GM18502 (cell line): ENCODE results near the gene NSUN2.
A peak's percentile ranks its signal among the peaks of the same experiment; 100 is the strongest.
"Not testable (repeated sequence)": the region's sequence is repeated elsewhere in the genome, so short reads cannot be mapped to it uniquely, and the experiment has no call there.

Experiments
- ATAC-seq: cut with Tn5 transposase; IDR thresholded peaks from one replicate; pipeline ENCODE4 v1.9.1; 2021; ENCODE audit warnings: mild to moderate bottlenecking; ENCODE audit not compliant: unreplicated experiment, poor library complexity

Gene NSUN2

GRCh38 chr5:6585168-6585567 lies 47.7 kb downstream of the NSUN2 start:
- ATAC-seq = no peak

DNA sequence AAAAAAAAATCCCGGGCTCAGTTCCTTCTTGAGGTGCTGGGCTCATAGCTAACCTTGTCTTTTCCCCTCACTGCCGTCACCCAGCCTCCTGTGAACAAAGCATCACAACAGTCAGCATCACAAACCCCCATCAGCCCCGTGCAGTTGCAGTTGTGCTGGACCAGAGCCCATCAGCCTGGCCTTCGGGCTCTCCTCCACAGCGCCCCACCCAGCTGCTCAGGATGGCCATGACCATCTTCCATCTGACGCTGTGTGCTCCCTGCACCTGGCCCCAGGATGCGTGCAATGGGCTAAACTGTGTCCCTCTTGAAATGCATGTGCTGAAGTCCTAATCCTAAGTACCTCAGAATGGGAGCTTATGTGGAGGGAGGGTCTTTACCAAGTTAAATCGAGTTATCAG lies 48.1 kb downstream of the NSUN2 start:
- ATAC-seq = no peak

DNA sequence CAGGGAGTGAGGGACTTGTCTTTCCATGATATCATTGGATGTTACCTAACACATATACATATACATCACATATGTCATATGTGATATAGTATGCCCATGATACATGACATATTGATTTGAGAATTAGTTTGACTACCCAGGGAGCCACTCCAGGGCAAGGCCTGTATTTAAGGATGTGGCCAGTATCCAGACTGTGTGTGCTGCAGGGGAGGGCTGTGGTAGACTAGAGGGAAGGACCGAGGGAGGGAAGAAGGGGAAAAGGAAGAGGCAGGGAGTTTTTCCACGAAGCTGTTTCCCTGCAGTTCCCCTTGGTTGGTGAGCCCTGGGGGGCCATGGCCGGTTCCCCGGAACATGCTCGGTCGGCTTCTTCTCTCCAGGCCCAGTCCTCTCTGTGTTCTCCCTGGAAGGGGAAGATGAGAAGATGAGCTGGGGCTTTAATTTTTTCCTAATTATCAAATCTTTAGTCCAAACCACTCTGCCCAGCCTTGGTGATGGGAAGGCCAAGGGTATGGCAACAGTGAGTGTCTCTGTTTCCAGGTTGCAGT lies 48.7 kb downstream of the NSUN2 start:
- ATAC-seq = no peak

- ATAC-seq = no peak
These were observed 49.6 kb downstream of the NSUN2 start for GRCh38 chr5:6583049-6583880.

- no peak for ATAC-seq
These were observed 50.3 kb downstream of the NSUN2 start for GRCh38 chr5:6582507-6583048.

DNA sequence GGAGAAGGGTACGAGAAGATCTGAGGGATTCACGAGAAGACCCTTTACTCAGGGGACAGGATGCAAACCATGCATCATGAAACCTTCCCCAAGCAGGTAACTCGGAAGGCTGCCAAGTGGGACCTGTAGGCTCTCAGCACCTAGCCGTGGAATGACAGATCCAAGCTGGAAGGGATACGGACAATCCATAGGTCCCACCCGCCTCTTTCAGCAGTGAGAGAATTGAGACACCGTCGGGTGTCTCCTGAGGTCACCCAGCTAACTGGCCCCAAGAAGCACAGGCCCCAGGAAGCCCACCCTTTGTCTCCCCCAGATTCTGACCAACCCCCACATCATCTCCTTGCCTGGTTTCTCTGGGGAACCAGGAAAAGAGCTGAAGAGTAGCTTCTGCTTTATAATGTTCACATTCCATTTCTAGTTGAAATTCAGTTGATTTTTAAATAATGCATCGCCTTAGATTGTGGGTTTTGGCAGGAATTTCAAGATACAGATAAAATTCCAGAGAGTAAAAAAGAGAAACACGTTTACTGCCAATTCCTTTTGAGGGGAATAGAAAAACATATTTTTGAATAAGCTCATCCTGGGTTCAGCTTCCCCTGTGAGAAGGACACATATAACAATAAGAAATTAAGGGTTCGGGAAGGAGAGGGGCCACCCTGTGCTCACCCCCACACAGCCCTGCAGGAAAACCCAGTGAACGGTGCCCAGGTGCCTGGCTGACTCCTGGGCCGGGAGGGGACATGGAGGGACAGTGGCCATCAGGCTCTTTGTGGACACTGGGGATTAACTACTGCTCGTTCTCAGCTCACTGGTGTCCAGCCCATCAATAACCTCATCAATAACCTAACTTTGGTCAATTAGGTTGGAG lies 51.1 kb downstream of the NSUN2 start:
- ATAC-seq = no peak

- ATAC-seq = no peak
These were observed 51.8 kb downstream of the NSUN2 start for GRCh38 chr5:6581090-6581489.

DNA sequence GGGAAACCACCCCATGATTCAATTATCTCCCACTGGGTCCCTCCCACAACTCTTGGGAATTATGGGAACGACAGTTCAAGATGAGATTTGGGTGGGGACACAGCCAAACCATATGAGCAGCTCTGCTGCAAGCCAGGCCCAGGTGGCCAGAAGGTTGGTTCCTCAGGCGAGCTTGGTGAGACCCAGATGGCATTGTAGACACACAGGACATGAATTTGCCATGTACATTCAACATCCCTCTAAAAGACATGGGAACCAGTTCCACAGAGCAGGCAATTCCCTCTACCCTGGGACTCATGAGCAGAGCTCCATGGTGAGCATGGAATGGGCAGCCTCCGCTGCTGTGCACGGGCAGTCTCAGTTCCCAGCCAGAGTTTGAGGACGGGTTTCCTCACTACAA lies 53.3 kb downstream of the NSUN2 start:
- ATAC-seq = no peak

- ATAC-seq = no peak
These were observed 54.0 kb downstream of the NSUN2 start for GRCh38 chr5:6578676-6579343.

DNA sequence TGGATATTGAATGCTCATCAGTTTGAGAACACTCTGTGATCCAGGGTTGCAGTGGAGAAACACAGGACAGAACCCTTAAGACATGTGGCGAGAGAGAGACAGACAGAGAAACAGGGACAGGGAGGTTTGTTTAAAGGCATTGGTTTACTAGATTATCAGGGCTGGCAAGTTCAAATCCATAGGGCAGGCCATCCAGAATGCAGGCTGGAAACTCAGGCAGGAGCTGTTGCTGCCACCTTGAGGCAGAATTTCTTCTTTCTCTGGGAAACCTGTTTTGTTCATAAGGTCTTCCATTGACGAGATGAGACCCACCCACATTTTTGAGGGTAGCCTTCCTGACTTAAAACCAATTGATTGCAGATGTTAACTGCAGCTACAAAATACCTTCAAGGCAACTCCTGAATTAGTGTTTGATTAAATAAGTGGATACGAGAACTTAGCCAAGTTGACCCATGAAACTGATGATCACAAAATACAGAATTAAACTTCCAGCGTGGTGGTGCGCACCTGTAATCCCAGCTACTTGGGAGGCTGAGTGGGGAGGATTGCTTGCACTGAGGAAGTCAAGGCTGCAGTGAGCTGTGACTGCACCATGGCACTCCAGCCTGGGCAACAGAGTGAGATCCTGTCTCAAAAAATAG lies 55.9 kb downstream of the NSUN2 start:
- peak; percentile 44 for ATAC-seq

GRCh38 chr5:6574537-6575245 lies 58.2 kb downstream of the NSUN2 start:
- no peak for ATAC-seq

DNA sequence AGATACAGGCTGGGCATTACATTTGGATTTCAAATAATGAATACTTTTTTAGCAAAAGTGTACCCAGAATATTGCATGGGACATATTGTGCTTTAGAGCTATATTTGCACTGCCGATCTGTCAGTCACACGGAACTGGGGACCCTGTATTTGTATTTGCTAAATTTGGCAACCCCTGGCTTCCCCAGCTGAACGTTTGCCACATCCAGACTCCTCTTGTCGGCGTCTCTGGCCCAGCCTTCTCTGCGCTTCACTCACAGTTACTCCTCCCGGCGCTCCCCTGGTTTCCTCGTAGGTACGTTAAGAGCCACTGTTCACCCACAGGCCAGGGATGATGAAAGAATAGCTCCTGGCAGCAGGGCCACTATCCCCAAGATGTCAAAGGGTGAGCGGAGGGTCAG lies 58.7 kb downstream of the NSUN2 start:
- ATAC-seq = no peak

- no peak for ATAC-seq
These were observed 59.2 kb downstream of the NSUN2 start for GRCh38 chr5:6573651-6574101.

GRCh38 chr5:6572825-6573380 lies 59.9 kb downstream of the NSUN2 start:
- ATAC-seq = no peak

- ATAC-seq = no peak
These were observed 60.6 kb downstream of the NSUN2 start for GRCh38 chr5:6572086-6572824.

DNA sequence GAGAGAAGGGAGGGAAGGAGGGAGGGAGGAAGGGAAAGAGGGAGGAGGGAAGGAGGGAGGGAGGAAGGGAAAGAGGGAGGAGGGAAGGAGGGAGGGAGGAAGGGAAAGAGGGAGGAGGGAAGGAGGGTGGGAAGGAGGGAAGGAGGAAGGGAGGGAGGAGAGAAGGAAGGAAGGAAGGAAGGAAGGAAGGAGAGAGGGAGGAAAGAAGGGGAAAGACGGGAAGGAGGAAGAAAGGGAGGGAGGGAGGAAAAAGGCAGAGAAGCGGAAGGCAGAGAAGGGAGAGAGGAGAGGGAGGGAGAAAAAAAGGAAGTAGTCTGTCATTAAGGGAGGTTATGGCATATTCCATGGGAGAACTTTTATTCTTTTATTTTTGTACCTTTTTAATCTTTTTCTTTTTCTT lies 61.2 kb downstream of the NSUN2 start:
- not testable (repeated sequence) for ATAC-seq

GRCh38 chr5:6570530-6570929 lies 62.3 kb downstream of the NSUN2 start:
- ATAC-seq = no peak

- no peak for ATAC-seq
These were observed 64.0 kb downstream of the NSUN2 start for GRCh38 chr5:6568889-6569288.
